HG03097 (cell line): ENCODE results near the gene VAC14.

Experiments used
- ATAC-seq: cut with Tn5 transposase; IDR thresholded peaks from one replicate; pipeline ENCODE4 v1.9.1; 2021; ENCODE audit not compliant: unreplicated experiment, low FRiP score

The VAC14 gene

DNA sequence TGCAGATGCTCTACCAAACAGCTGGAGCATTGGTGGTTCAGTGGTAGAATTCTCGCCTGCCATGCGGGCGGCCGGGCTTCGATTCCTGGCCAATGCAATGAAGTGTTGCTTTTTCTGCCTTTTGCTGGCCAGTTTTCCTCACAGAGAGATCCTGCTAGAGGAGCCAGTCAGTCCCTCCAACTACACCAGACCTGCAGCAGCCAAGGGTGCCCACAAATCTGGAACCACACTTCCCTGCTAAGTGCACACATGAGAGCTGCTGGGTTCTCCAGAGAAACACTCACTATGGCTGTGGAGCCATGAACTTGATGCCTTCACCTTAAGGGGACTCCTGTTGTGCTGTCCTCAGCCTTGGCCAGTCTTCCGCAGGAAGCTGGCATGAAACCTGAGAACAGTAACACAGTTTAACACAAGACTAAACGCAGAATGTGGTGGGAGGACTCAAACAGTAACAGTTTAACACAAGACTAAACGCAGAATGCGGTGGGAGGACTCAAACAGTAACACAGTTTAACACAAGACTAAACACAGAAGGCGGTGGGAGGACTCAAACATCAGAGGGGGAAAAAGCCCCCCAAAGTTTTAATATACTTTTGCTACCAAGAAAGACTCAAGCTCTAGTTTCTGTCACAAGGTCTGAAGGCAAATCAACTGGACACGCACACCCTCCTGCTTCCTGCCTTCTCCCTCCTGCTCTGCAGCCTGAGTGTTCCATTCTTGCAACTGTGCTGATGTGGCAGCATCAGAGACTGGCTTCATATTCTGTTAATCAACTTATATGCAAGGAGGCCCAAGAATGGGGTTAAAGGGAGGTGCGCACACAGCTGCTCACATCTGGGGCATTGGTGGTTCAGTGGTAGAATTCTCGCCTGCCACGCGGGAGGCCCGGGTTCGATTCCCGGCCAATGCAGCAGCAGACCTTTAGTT is 12.0 kb downstream of the VAC14 start:
- no peak for ATAC-seq

DNA sequence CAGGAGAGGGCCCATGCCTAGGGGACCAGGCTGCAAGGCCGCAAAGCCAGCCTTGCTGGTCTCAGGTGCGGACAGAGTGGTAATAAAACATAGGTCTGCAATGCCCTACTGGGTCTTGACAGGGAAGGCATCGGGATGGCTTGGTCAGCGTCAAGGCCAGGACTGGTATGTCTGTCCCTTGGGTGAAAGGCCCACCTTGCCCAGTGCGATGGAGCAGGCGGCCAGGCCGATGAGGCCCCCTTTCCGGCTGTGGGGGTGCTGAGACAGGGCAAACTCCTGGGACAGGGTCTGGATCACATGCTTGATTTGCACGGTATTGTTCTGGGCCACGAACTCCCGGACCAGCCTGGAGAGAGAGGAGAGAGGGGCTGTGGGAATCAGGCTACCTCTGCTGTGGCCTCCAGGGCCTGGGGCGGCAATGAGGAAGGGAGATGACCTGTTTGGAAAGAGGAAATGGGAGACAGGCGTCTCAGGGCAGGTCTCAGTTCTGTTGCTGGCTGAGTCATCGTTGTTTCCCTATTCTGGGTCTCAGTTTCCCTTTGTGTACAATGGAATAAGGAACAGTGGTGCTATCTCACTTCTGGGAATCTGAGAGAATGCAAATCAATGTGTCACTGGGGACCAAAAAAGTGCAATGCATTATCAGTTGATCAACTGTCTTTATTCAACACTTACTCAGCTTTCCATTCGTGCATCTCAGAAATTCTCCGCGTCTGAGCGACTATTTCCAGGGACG is 14.8 kb downstream of the VAC14 start:
- no peak for ATAC-seq

DNA sequence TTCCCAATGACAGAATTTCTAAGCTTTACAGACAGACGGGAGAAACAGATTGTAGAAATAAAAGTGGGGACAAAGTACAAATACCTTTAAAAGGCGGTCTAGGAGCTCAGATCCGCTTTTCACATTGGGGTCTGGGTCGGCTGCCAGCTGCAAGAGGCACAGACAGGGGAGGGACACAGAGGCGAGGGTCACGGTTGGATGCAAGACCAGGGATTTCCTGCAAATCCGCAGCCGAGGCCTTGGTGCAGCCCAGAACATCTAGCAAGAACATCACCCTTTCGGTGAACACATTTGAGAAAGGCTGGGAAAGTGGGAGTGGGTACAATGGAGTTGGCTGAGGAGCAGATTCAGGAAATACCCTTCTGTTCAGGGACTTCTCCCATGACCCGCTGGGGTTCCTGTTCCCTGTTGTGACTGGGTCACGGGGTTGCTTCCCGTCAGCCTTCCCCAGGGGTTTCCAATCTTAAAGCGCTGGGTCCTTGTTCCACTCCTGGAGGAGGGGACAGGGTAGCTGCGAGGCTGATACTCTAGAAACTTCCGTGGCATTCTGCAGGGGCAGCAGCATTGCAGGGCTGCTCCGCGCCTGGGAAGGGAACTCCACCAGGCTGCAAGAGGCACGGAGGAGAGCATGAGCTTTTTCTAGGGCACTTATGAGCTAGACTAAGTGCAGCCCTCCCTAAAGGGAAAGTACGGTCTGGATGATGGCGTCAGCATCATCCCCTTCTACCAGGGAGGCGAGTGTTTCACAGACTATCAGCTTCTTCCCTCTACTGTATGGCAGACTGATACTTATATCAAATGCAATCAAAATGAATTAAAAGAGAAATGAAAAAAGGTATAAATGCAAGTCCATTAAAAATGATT is 16.0 kb downstream of the VAC14 start:
- no peak for ATAC-seq

DNA sequence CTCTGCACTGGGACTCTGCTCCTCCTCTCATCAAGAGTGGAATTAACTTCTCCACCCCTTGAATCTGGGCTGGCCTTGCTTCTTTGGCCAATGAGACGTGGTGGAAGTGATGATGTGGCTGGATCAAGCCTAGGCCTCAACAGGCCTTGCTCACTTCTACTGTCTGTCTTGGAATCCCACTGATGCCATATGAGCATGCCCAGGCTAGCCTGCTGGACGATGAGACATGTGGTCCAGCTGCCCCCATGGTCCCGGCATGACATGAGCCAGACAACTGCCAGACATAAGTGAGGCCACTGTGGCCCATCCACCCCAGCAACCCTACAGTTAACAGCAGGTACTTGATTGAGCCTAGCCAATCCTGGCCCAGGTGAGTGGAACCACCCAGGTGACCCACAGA is 18.7 kb downstream of the VAC14 start:
- no peak for ATAC-seq

DNA sequence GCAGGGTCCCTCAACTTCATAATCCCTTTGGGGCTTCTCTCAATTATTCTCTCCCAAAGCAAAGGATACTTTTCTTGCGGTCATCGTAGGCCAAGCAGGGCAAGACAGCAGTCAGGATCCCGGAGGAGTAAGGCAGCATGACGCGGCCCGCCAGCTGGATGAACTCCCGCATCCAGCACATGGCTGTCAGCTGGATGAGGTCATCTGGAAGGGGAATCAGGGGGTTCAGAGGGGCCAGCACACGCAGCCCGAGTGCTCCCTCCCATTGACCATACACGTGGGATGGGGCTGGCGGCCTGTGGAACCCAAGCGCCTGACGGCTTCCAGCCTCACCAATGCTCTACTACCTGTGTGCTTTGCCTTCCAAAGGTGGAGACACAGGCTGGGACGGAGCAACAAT is 19.2 kb downstream of the VAC14 start:
- ATAC-seq, result no peak

DNA sequence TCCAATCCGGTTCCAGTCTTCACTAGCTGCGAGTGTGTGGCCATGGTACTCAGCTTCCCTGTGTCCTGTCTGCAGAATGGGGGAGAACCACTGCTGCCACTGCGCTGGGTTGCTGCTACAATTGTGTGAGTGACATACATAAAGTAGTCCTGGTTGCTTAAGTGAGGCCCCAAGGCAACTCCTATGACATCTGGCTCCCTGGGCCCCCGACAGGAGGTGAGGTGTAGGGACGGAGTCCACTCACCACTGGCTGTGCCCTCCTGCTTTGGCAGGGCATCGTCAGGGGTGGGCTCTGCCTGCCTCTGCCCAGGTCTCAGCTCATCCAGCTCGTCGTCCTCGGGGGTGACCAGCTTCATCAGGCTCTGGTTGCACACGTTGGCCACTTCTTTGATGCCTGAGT is 20.4 kb downstream of the VAC14 start:
- ATAC-seq, result no peak

DNA sequence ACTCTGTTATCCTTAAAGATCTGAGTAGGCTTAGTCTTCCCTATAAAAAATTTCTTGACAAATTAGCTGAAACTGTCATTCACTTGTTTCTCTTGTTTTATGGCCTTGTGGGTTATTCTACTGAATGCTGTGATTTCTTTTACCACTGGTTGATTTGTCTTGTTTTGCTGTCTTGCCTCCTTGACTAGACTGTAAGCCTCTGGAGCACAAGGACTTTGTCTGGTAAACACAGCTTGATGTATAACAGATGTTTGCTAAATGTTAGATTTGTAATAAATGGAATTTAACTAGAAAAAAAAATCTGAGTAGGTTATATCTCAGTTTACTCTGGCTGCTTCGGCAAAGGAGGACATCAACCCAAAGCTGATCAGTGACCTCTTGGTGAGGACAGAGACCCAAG is 21.6 kb downstream of the VAC14 start:
- ATAC-seq, result no peak

DNA sequence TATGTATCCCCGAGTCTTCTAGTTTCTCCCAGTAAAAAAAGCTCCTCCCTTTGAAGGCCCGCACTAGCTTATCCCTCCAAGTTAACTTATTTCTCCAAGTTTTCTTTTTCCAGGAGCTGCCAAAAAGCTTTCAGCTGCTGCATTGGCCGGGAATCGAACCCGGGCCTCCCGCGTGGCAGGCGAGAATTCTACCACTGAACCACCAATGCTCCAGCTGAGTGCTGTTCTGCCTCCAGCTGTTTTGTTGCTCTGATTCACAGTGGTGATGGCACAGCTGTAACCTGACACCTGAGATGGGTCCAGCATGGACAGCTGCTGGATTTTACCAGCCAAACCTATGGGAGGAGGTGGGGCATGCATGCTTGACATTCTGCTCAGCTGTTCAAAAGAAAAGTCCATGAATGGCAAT is 22.1 kb downstream of the VAC14 start:
- ATAC-seq, result no peak

DNA sequence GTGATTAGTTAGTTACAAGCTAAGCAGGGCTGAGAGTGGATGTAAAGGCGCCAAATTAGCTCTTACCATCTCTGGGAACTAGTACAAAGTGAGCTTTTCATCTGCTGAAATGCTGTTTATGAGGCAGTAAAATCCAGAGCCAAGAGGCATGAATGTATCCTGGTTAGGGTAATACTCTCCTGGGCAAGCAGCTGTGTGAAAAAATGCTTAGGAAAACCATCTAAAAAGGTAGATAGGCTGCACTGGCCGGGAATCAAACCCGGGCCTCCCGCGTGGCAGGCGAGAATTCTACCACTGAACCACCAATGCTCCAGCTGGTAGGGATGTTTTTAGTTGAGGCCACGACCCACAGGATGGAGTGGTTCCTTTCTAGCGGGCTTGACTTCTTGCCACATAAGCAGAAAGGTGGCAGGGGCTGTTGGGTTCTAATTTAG is 23.0 kb downstream of the VAC14 start:
- ATAC-seq, result no peak

DNA sequence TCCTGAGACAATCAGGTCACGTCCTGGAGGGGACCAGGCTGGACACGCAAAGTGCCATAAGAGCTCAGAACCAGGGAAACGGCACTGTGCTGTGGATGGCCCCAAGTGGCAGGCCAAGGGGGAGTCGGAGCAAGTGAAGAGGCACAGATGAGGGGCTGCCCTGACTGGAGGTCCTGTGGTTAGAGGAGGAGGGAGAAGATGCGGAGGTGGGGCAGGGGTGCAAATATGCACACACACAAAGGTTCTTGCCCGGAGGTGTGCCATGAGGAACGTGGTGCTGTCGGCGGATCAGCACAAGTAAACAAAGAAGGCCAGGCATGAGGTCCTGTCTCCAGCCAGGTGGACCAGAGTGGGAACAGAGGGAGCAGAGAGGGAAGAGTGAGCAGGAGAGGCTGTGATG is 23.5 kb downstream of the VAC14 start:
- ATAC-seq, result no peak

DNA sequence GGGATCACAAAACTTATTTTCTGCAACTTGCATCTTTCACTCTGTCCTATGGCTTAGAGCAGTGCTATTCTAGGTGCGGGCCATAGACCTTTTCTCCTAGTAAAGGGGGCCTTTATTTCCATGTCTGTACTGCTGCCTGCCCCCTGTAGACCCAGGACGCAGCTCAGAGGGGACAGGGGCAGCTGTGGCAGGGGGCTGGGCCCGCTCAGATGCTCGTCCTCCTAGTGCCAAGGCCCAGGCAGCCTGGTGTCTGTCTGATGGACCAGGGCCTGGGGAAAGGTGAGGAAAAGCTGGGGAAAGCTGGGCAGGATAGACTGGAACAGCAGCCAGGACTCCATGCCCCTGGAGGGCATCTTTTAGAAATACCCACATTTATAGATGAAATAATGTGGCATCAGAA is 25.6 kb downstream of the VAC14 start:
- no peak for ATAC-seq

DNA sequence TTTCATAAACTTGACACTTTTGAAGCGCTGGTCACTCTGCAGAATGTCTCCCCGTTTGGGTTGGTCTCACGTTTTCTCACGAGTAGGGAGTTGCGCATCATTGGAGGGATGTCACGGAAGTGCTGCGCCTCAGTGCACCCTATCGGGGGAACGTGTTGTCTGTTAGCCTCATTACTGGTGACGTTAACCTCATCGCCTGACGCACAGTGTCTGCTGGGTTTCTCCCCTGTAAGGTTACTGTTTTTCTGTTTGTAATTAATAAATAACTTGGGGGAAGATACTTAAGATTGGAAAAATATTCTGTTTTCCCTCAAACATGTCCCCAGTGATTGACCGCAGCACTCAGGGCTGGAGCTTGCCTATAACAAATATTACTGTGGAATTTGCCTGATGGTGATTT is 26.7 kb downstream of the VAC14 start:
- ATAC-seq, result no peak

DNA sequence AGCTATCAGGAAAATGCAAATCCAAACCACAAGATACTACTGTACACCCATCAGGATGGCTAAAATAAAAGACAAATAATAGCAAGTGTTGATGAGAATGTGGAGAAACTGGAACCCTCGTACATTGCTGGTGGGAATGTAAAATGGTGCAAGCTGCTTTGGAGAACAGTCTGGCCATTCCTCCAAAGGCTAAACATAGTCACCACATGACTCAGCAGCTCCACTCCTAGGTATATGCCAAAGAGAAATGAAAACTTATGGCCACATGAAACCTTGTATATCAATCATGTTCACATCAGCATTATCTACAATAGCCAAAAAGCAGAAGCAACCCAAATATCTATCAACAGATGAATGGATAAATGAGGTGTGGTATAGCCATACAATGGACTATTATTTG is 28.5 kb downstream of the VAC14 start:
- no peak for ATAC-seq

DNA sequence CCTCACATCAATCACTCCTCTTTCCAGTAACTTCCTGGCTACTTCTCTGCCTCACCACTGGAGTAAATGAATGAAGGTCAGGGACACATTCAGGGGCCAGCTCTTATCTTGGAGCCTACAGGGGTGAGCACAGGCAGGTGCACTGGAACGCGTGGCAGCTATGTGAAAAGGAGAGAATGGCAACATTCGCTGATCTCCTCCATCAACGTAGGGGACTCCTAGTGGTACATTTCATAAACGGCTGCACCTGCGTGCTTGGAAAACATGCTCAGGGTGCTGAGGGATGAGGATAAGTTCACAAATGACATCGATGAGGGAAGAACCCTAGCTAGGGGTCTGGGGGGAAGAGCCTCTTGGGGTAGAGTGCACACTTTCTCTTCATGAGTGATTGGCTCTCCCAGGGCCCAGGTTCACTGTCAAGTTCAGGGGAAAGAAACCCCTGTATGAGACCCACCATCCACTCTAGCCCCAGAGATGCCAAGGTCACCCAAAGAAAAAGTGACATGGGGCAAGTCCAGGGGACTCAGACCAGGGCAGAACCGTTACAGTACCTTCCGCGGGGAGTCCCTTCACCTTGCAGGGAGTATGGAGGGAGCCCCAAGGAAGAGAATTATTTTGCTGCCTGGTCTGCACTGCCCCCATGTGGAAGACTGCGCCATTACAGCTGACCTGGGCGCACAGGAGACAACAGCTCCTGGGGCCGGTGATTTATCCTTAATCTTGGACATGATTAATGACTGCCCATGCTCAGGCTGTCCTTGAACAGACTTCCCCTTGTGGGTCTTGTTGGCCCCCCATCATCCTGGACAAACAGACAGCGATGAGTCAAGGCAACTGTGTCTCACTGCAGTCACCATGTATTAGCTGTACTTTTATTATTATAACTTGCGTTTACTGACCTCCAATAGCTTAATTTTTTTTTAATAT is 30.1 kb downstream of the VAC14 start:
- ATAC-seq, result no peak

DNA sequence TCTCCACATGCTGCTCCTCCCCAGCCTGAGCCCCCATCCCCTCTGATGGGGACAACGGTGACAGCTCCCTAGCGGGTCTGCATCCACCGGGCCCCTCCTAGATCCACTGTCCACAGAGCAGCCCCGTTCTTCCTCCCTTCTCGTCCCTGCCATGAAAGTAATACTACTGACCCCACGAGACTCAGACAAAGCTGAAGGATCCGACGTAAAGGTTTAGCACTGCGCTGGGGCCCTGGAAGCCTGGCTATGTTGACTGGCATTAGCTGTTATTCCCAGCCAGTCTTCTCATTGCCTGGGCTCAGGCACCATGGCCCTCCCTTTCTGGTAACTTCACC is 30.7 kb downstream of the VAC14 start:
- no peak for ATAC-seq

DNA sequence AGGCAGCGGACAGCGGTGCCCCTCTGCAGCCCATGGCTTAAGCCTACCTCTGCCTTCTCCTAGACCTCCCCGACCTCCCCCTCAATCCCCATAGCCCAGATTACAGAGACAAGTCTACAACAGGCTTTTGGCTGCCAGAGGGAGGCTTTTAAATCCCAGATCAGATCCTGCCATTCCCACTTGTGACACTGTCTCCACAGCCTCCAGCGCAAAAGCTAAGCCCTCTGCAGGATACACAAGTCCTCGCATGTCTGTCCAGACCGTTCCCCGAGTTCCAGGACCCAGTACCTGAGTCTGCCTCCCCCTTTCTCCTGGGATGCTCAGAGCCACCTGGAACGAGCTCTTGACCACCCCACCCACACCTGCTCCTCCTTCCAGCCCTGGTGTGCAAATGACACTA is 31.2 kb downstream of the VAC14 start:
- ATAC-seq, result no peak

DNA sequence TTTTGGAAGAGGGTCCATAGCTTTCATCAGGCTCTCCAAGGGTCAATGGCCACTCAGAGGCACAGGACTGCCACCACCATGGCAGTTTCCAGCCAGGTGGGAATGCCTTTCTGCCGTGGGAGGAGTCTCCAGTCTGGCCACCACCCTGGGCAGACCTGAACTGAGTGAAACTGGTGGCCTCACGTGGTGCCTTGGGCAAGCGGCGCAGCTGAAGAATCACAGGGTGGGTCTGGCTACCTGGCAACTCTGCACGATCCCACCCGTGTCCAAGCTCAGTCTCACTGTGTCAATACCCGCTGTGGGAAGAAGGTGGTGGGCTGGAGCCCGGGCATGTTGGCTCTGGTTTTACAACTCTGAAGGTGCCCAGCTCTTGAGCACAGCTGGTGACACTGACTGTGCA is 31.8 kb downstream of the VAC14 start:
- no peak for ATAC-seq

DNA sequence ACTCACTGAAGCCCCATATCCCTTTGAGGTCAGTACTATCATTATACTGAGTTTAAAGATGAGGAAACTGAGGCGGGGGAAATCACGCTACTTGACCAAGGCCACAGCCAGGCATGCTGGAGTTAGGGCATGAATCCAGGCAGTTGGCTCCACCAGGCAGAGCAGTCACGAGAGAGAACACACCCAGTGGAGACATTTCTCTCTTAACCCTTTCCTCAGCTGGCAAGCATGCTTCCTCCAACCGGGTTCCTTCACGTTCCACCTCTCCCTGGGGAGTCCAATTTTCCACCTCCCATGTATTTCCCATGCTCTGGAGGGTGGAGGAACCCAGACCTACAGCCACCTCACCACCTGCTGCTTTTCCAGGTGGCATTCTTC is 32.8 kb downstream of the VAC14 start:
- no peak for ATAC-seq

DNA sequence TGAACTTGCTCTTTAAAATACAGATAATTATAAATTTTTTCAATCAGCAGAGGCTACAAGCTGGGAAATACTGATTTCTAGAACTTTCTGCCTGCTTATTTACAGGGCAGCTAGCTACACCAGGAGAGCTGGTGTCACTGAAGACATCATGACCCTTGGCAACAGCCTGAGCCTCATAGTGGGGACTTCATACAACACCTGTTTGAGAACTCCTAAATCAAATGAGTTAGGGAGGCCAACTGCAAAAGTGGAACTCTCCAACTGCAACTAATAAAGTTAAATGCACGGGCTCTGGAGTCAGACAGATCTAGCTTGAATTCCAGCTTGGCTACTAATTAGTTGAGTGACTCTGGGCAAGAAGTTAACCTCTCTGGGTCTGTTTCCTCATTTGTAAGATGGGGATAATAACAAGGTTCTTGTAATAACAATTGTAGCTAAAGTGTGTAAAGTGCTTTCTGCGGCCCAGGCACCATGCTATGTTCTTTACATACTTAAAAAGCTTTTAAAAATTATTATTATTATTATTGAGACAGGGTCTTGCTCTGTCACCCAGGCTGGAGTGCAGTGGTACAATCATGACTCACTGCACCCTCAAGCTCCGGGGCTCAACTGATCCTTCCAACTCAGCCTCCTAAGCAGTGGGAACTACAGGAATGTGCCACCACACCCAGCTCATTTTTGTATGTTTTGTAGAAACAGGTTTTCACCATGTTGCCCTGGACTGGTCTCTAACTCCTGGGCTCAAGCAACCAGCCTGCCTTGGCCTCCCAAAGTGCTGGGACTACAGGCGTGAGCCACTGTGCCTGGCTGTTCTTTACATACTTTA is 33.4 kb downstream of the VAC14 start:
- no peak for ATAC-seq
